Caco-2 (cell line): ENCODE data around the gene PARP12. TPM values are rescaled to one million over a fixed set of nuclear protein-coding genes. Genes with fewer than 3 reads are reported as not detected.

Source experiments
- BruUV-seq: library from RNA; stranded (reverse); fragments of 400-500 nt; replicated peaks from 2 replicates; lab custom pipeline; 2021; lab: Mats Ljungman, UMichigan
- CTCF ChIA-PET: fragments of 300-600 bp; sonication (Branson Sonifier 250); formaldehyde crosslinking; loops from one replicate; lab custom pipeline; 2022; ENCODE audit warnings: antibody characterized with exemption; lab: Charles Lee
- POLR2A ChIA-PET: fragments of 300-600 bp; sonication (Branson Sonifier 250); formaldehyde crosslinking; loops from one replicate; lab custom pipeline; 2022; ENCODE audit warnings: antibody characterized with exemption; lab: Charles Lee
- DNase-seq, 2 experiments: peaks; one replicate each; pipeline versions ENCODE4 v3.0.0 to v3.0.0-alpha.2; 2020 to 2022
- H3K27me3 ChIP-seq: replicated peaks from 2 replicates; pipeline ENCODE4 v1.6.0; 2011; ENCODE audit warnings: low read length; ENCODE audit not compliant: control insufficient read depth, insufficient read depth
- H3K36me3 ChIP-seq: 2 replicates; pipeline ENCODE4 v1.5.1; 2011; ENCODE audit warnings: low read length; ENCODE audit not compliant: control insufficient read depth, insufficient read depth
- H3K4me1 ChIP-seq: fragments of 250-450 bp; sonication (Bioruptor Pico); 2 replicates; pipeline ENCODE4 v1.5.1; 2020; ENCODE audit warnings: mild to moderate bottlenecking
- H3K4me3 ChIP-seq: 2 replicates; pipeline ENCODE4 v1.5.1; 2011; ENCODE audit warnings: low read depth, mild to moderate bottlenecking, control low read depth, low read length
- H3K9me3 ChIP-seq: fragments of 250-450 bp; sonication (Bioruptor Pico); 2 replicates; pipeline ENCODE4 v1.5.1; 2020; ENCODE audit warnings: mild to moderate bottlenecking, moderate library complexity
- H3K27ac Mint-ChIP-seq: one replicate; pipeline ENCODE4 v1.8.0; 2022; ENCODE audit warnings: mixed read lengths; ENCODE audit not compliant: unreplicated experiment
- H3K27me3 Mint-ChIP-seq: one replicate; pipeline ENCODE4 v1.8.0; 2022; ENCODE audit warnings: mixed read lengths; ENCODE audit not compliant: insufficient read depth, unreplicated experiment
- H3K36me3 Mint-ChIP-seq: one replicate; pipeline ENCODE4 v1.8.0; 2022; ENCODE audit warnings: mild to moderate bottlenecking, mixed read lengths; ENCODE audit not compliant: insufficient read depth, unreplicated experiment
- H3K4me1 Mint-ChIP-seq: one replicate; pipeline ENCODE4 v1.8.0; 2022; ENCODE audit warnings: low read depth, mixed read lengths; ENCODE audit not compliant: unreplicated experiment
- H3K4me3 Mint-ChIP-seq: one replicate; pipeline ENCODE4 v1.8.0; 2022; ENCODE audit warnings: mild to moderate bottlenecking, moderate library complexity, mixed read lengths; ENCODE audit not compliant: unreplicated experiment
- H3K9me3 Mint-ChIP-seq: one replicate; pipeline ENCODE4 v1.8.0; 2022; ENCODE audit warnings: mixed read lengths; ENCODE audit not compliant: unreplicated experiment
- CTCF ChIP-seq, 2 experiments: fragments of 200-600 bp in 1 of 2; IDR thresholded peaks; 1 replicate in 1 of 2; 2 replicates in 1 of 2; pipeline versions ENCODE4 v1.5.1 to v1.8.0; 2011 to 2022; ENCODE audit warnings: antibody characterized with exemption in 1 of 2, control low read depth in 1 of 2, inconsistent platforms in 1 of 2, low read depth in 1 of 2, low read length in 1 of 2, mild to moderate bottlenecking in 1 of 2, moderate library complexity in 1 of 2; ENCODE audit not compliant: insufficient read depth in 1 of 2, severe bottlenecking in 1 of 2, unreplicated experiment in 1 of 2
- intact Hi-C: fragments of 100-400 bp; cut with micrococcal nuclease; formaldehyde crosslinking; loops from one replicate; pipeline ENCODE4 v1.10.0; 2022; ENCODE audit not compliant: unreplicated experiment
- total RNA-seq: library from RNA; stranded (reverse); gene quantifications from 2 replicates; pipeline ENCODE4 v1.2.3, GENCODE V29; 2022

PARP12 gene
- total RNA-seq, 1 experiment from 2014 or later, result 20.2 TPM

GRCh38 chr7:140025241-140025640, 37.5 kb downstream of the PARP12 start:
- Mint-ChIP-seq H3K4me1 (no peaks in the 10 kb centered on the region), H3K9me3 (no peaks in the 10 kb centered on the region), H3K4me3 (no peak overlapping the region), H3K27ac (no peak overlapping the region), H3K36me3 (peaks cover 12% of the 10 kb centered on the region), H3K27me3 (no peaks in the 10 kb centered on the region)
- no peaks in the 10 kb centered on the region for H3K9me3 ChIP-seq
- no peaks in the 10 kb centered on the region for H3K4me1 ChIP-seq
- intact Hi-C loops, result no loop called here
- no peak overlapping the region for H3K4me3 ChIP-seq
- no peak for DNase-seq
- TF ChIP-seq CTCF (IDR thresholded peaks at IDR 0.05; ENCODE audit: insufficient read depth in 1 of 2, low read depth in 1 of 2, low read length in 1 of 2, severe bottlenecking in 1 of 2, unreplicated experiment in 1 of 2), result no peak
- BruUV-seq, result no TSS peak
- CTCF ChIA-PET, result no interaction called here
- no peaks in the 10 kb centered on the region for H3K27me3 ChIP-seq
- H3K36me3 ChIP-seq, result no peaks in the 10 kb centered on the region
- POLR2A ChIA-PET, result no interaction called here

GRCh38 chr7:140024585-140024984, 38.2 kb downstream of the PARP12 start:
- no peak overlapping the region for H3K4me3 ChIP-seq
- ChIA-PET POLR2A (no interaction called here), CTCF (no interaction called here)
- peaks cover 7% of the 10 kb centered on the region for H3K36me3 Mint-ChIP-seq
- H3K27ac Mint-ChIP-seq, result no peak overlapping the region
- no peaks in the 10 kb centered on the region for H3K4me1 Mint-ChIP-seq
- no peaks in the 10 kb centered on the region for H3K4me1 ChIP-seq
- no peaks in the 10 kb centered on the region for H3K27me3 Mint-ChIP-seq
- no peaks in the 10 kb centered on the region for H3K9me3 Mint-ChIP-seq
- H3K4me3 Mint-ChIP-seq, result no peak overlapping the region
- no peaks in the 10 kb centered on the region for H3K27me3 ChIP-seq
- H3K36me3 ChIP-seq, result no peaks in the 10 kb centered on the region
- no peak for DNase-seq
- BruUV-seq, result no TSS peak
- no peaks in the 10 kb centered on the region for H3K9me3 ChIP-seq
- intact Hi-C loops, result no loop called here
- TF ChIP-seq CTCF (IDR thresholded peaks at IDR 0.05; ENCODE audit: insufficient read depth in 1 of 2, low read depth in 1 of 2, low read length in 1 of 2, severe bottlenecking in 1 of 2, unreplicated experiment in 1 of 2), result no peak

- no peak for DNase-seq
- CTCF ChIA-PET, result no interaction called here
- intact Hi-C loops, result no loop called here
- Histone ChIP-seq H3K36me3 (no peaks in the 10 kb centered on the region), H3K27me3 (no peaks in the 10 kb centered on the region), H3K4me3 (no peak overlapping the region), H3K9me3 (no peaks in the 10 kb centered on the region), H3K4me1 (no peaks in the 10 kb centered on the region)
- POLR2A ChIA-PET, result no interaction called here
- BruUV-seq, result no TSS peak
- H3K36me3 Mint-ChIP-seq, result peaks cover 5% of the 10 kb centered on the region
- TF ChIP-seq CTCF (IDR thresholded peaks at IDR 0.05; ENCODE audit: insufficient read depth in 1 of 2, low read depth in 1 of 2, low read length in 1 of 2, severe bottlenecking in 1 of 2, unreplicated experiment in 1 of 2), result no peak
- H3K4me1 Mint-ChIP-seq, result no peaks in the 10 kb centered on the region
- H3K4me3 Mint-ChIP-seq, result no peak overlapping the region
- no peak overlapping the region for H3K27ac Mint-ChIP-seq
- H3K9me3 Mint-ChIP-seq, result no peaks in the 10 kb centered on the region
- H3K27me3 Mint-ChIP-seq, result no peaks in the 10 kb centered on the region
These were observed 39.0 kb downstream of the PARP12 start for GRCh38 chr7:140023728-140024127.
